Fibroblast of lung (primary cell): ENCODE data around the gene GHSR. TPM values are rescaled to one million over a fixed set of nuclear protein-coding genes. Genes with fewer than 3 reads are reported as not detected.

ENCODE experiments used
- DNase-seq, 2 donors: peaks; one replicate each; pipeline versions ENCODE4 v3.0.0 to v3.0.0-alpha.2; 2010; ENCODE audit warnings: low read depth in 2 of 2
- H2AFZ ChIP-seq: 2 replicates; pipeline ENCODE4 v1.5.1; 2012; ENCODE audit warnings: low read length, control low read depth, inconsistent platforms
- H3K27ac ChIP-seq: 2 replicates; pipeline ENCODE4 v1.5.1; 2011; ENCODE audit warnings: low read length, control low read depth; ENCODE audit not compliant: insufficient read depth
- H3K27me3 ChIP-seq: 2 replicates; pipeline ENCODE4 v1.5.1; 2011; ENCODE audit warnings: mild to moderate bottlenecking, low read length; ENCODE audit not compliant: control insufficient read depth, insufficient read depth
- H3K36me3 ChIP-seq: 2 replicates; pipeline ENCODE4 v1.5.1; 2011; ENCODE audit warnings: low read length; ENCODE audit not compliant: control insufficient read depth, insufficient read depth
- H3K4me1 ChIP-seq: 2 replicates; pipeline ENCODE4 v1.5.1; 2011; ENCODE audit warnings: low read length; ENCODE audit not compliant: control insufficient read depth, insufficient read depth; ENCODE audit errors: extremely low read depth
- H3K4me2 ChIP-seq: 2 replicates; pipeline ENCODE4 v1.5.1; 2011; ENCODE audit warnings: low read length, control low read depth; ENCODE audit not compliant: insufficient read depth; ENCODE audit errors: extremely low read depth
- H3K4me3 ChIP-seq, 4 experiments: fragments of 200-600 bp in 1 of 4; sonication (generic) in 1 of 4; replicated peaks in 1 of 4; 2 replicates each; pipeline ENCODE4 v1.5.1; 2011 to 2016; ENCODE audit warnings: low read length in 4 of 4, low read depth in 3 of 4, mild to moderate bottlenecking in 3 of 4, control low read depth in 2 of 4, inconsistent platforms in 1 of 4, mixed read lengths in 1 of 4; ENCODE audit not compliant: insufficient read depth in 1 of 4; ENCODE audit errors: control extremely low read depth in 1 of 4
- H3K79me2 ChIP-seq: 2 replicates; pipeline ENCODE4 v1.5.1; 2012; ENCODE audit warnings: mild to moderate bottlenecking, low read length, inconsistent platforms; ENCODE audit not compliant: control insufficient read depth, insufficient read depth
- H3K9ac ChIP-seq: 2 replicates; pipeline ENCODE4 v1.5.1; 2011; ENCODE audit warnings: mild to moderate bottlenecking, low read length, control low read depth; ENCODE audit not compliant: insufficient read depth
- H3K9me3 ChIP-seq: 2 replicates; pipeline ENCODE4 v1.5.1; 2012; ENCODE audit warnings: low read depth, low read length; ENCODE audit not compliant: control insufficient read depth, insufficient read depth
- H4K20me1 ChIP-seq: 2 replicates; pipeline ENCODE4 v1.5.1; 2011; ENCODE audit warnings: low read length; ENCODE audit not compliant: control insufficient read depth, insufficient read depth; ENCODE audit errors: extremely low read depth
- EZH2 ChIP-seq: IDR thresholded peaks from 2 replicates; pipeline ENCODE4 v1.5.1; 2012; ENCODE audit warnings: low read length, control low read depth, mild to moderate bottlenecking; ENCODE audit errors: missing control alignments
- polyA plus RNA-seq, 2 donors: library from polyadenylated mRNA; depleted of rRNA in 1 of 2; stranded (reverse) in 1 of 2; unstranded in 1 of 2; fragments of >200 nt; gene quantifications; 2 replicates each; pipeline ENCODE4 v1.2.1, GENCODE V29; 2011 to 2012; ENCODE audit warnings: missing spikeins in 1 of 2
- total RNA-seq: library from RNA; depleted of rRNA; stranded (reverse); fragments of >200 nt; gene quantifications from 2 replicates; pipeline ENCODE4 v1.2.1, GENCODE V29; 2014
- TF ChIP-seq, protein P1 (sequence below), 2 donors: IDR thresholded peaks in 1 of 2; conservative IDR thresholded peaks in 1 of 2; 1 replicate in 1 of 2; 2 replicates in 1 of 2; pipeline ENCODE4 v1.5.1; 2011 to 2012; ENCODE audit warnings: low read length in 2 of 2, control low read depth in 1 of 2, inconsistent platforms in 1 of 2, low read depth in 1 of 2, mild to moderate bottlenecking in 1 of 2

GHSR gene
- total and polyA plus RNA-seq, 2 donors (not counting 1 experiment from before 2014, with no cell fraction given) = not detected

DNA sequence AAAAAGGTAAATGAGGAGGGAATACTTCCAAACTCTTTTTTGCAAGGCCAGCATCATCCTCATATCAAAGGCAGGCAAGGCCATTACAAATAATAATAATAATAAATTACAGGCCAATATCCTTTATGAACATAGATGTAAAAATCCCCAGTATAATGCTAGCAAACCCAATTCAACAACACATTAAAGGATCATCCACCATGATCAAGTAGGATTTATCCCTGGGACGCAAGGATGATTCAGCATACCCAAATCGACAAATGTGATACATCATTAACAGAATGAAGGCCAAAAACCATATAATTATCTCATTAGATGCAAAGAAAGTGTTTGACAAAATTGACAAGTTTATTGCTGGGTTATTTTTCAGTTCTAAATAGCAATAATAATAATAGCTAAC lies 53.6 kb downstream of the GHSR start:
- Histone ChIP-seq H3K79me2 (no peaks in the 10 kb centered on the region), H3K9ac (no peak overlapping the region), H2AFZ (no peak overlapping the region), H3K27ac (no peak overlapping the region), H3K4me1 (no peaks in the 10 kb centered on the region), H3K27me3 (no peaks in the 10 kb centered on the region), H3K4me3 (no peak overlapping the region), H3K9me3 (no peaks in the 10 kb centered on the region), H3K4me2 (no peak overlapping the region), H4K20me1 (no peaks in the 10 kb centered on the region), H3K36me3 (peaks cover 2% of the 10 kb centered on the region)
- TF ChIP-seq, protein P1, sequence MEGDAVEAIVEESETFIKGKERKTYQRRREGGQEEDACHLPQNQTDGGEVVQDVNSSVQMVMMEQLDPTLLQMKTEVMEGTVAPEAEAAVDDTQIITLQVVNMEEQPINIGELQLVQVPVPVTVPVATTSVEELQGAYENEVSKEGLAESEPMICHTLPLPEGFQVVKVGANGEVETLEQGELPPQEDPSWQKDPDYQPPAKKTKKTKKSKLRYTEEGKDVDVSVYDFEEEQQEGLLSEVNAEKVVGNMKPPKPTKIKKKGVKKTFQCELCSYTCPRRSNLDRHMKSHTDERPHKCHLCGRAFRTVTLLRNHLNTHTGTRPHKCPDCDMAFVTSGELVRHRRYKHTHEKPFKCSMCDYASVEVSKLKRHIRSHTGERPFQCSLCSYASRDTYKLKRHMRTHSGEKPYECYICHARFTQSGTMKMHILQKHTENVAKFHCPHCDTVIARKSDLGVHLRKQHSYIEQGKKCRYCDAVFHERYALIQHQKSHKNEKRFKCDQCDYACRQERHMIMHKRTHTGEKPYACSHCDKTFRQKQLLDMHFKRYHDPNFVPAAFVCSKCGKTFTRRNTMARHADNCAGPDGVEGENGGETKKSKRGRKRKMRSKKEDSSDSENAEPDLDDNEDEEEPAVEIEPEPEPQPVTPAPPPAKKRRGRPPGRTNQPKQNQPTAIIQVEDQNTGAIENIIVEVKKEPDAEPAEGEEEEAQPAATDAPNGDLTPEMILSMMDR (conservative IDR thresholded peaks at IDR 0.05 in 1 of 2, IDR thresholded peaks at IDR 0.05 in 1 of 2; ENCODE audit: low read depth in 1 of 2, low read length in 2 of 2) = no peak
- TF ChIP-seq EZH2 = no peak
- DNase-seq = no peak

Other genes starting within 250 kb of the GHSR start
- gene TNFSF10, start 75.0 kb upstream of the GHSR start, total RNA-seq = 1.5 and 4.3 TPM in 2 replicates
- gene TNFSF10, start 75.0 kb upstream of the GHSR start, polyA plus RNA-seq = 0.81 and 1.3 TPM in 2 replicates